Stimulated activated naive CD4-positive, alpha-beta T cell (primary cell): ENCODE results near the gene EPOP.

Experiments
- DNase-seq, 6 experiments: peaks; one replicate each; lab custom pipeline; 2025; lab: John Stamatoyannopoulos, UW

EPOP gene

GRCh38 chr17:38705803-38706504 is 31.2 kb upstream of the EPOP start:
- peak in 4 of 6 experiments; percentile 27 to 59 (median 50) for DNase-seq

GRCh38 chr17:38705523-38705802 is 30.7 kb upstream of the EPOP start:
- DNase-seq = peak in 2 of 6 experiments; percentile 53 to 61

GRCh38 chr17:38704606-38705522 is 30.1 kb upstream of the EPOP start, which contains the start of gene MLLT6:
Gene MLLT6 (plus strand): TSS chr17:38705273. CDS start chr17:38705633, 360 bp downstream.
- DNase-seq = peak; percentile 73 to 84 (median 78)

- peak; percentile 51 to 72 (median 62) for DNase-seq
Observed at GRCh38 chr17:38703742-38704605, 29.2 kb upstream of the EPOP start.

- peak in 2 of 6 experiments; percentile 31 to 57 for DNase-seq
Observed at GRCh38 chr17:38702916-38703741, 28.4 kb upstream of the EPOP start.

GRCh38 chr17:38702166-38702915 is 27.6 kb upstream of the EPOP start:
- peak; percentile 67 to 82 (median 76) for DNase-seq

- peak; percentile 57 to 84 (median 67) for DNase-seq
Observed at GRCh38 chr17:38701504-38702165, 26.9 kb upstream of the EPOP start.

- DNase-seq = no peak
Observed at GRCh38 chr17:38698760-38699159, 24.0 kb upstream of the EPOP start.

GRCh38 chr17:38697061-38697820 is 22.5 kb upstream of the EPOP start:
- peak in 2 of 6 experiments; percentile 20 to 33 for DNase-seq

- no peak for DNase-seq
Observed at GRCh38 chr17:38693700-38694329, 19.1 kb upstream of the EPOP start.

- DNase-seq = no peak
Observed at GRCh38 chr17:38691154-38691553, 16.4 kb upstream of the EPOP start.

GRCh38 chr17:38690386-38690785 is 15.6 kb upstream of the EPOP start:
- DNase-seq = no peak

GRCh38 chr17:38687286-38687685 is 12.5 kb upstream of the EPOP start:
- DNase-seq = no peak

- no peak for DNase-seq
Observed at GRCh38 chr17:38685491-38685890, 10.7 kb upstream of the EPOP start.

- no peak for DNase-seq
Observed at GRCh38 chr17:38681096-38681495, 6.3 kb upstream of the EPOP start.

GRCh38 chr17:38677819-38678218 is 3.1 kb upstream of the EPOP start:
- no peak for DNase-seq

- peak; percentile 46 to 81 (median 64) for DNase-seq
Observed at GRCh38 chr17:38676706-38677504, 2.1 kb upstream of the EPOP start.
